GM12872 (cell line): ENCODE measurements around the gene PDE1C.

Source experiments
- TF ChIP-seq, protein P1 (sequence below): IDR thresholded peaks from 3 replicates; pipeline ENCODE4 v1.5.1; 2011; ENCODE audit warnings: low read depth, mild to moderate bottlenecking, low read length, moderate library complexity; ENCODE audit not compliant: insufficient read depth

PDE1C gene

DNA sequence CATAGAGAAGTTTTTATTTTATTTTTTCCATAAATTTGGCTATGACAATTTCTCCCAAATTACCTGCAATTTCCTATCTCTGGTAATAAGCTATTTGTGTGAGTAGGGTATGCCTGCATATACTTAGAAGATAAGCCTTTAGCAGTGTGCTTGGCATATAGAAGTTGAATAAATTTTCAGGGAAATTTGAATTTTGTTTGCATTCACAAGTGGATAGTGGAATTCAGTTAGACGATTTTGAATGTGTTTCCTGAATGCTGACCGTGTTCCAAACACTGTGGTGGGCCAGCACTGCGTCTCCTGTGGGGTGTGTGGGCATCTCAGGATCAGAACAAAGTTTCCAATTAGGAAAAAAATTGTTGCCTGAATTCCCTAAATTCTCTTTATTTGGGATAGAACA lies 283.9 kb downstream of the PDE1C start:
- TF ChIP-seq, protein P1, sequence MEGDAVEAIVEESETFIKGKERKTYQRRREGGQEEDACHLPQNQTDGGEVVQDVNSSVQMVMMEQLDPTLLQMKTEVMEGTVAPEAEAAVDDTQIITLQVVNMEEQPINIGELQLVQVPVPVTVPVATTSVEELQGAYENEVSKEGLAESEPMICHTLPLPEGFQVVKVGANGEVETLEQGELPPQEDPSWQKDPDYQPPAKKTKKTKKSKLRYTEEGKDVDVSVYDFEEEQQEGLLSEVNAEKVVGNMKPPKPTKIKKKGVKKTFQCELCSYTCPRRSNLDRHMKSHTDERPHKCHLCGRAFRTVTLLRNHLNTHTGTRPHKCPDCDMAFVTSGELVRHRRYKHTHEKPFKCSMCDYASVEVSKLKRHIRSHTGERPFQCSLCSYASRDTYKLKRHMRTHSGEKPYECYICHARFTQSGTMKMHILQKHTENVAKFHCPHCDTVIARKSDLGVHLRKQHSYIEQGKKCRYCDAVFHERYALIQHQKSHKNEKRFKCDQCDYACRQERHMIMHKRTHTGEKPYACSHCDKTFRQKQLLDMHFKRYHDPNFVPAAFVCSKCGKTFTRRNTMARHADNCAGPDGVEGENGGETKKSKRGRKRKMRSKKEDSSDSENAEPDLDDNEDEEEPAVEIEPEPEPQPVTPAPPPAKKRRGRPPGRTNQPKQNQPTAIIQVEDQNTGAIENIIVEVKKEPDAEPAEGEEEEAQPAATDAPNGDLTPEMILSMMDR = no peak

DNA sequence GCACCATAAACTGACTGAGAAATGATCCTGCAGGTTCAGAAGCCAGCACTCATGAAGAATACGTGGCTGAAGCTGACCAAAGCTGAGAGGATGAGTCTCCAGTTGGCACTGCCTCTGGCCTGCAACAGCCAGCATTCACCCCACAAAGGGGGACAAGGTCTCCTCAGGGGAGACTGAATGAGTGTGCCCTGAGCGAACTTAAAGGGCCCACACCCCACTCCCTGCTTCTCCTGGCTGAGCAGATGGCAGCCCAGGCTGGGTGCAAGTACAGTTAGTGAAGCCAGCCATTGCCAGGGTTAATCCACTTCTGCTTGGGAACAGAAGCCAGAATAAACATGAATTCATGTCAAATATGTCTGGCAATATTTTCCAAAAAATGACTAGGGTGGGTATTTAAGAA lies 285.1 kb downstream of the PDE1C start:
- TF ChIP-seq, protein P1 = no peak

DNA sequence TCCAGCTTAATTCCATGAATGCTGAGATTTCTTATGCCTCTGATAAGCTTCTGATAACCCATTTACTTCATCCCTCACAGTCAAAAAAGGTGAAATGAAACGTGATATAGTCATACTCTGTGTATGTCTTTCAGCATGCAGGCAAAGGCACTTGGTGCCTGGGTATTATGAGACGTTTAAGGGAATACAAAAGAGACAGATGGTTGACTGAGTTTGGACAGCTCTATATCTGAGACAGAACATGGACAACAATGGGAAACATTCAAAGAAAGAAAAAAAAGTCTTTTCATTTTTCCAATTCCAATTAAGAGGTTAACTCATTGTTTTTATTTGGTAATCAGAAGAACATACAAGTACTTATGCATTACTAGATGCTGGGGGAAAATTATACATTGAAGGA lies 287.0 kb downstream of the PDE1C start:
- TF ChIP-seq, protein P1 = no peak

DNA sequence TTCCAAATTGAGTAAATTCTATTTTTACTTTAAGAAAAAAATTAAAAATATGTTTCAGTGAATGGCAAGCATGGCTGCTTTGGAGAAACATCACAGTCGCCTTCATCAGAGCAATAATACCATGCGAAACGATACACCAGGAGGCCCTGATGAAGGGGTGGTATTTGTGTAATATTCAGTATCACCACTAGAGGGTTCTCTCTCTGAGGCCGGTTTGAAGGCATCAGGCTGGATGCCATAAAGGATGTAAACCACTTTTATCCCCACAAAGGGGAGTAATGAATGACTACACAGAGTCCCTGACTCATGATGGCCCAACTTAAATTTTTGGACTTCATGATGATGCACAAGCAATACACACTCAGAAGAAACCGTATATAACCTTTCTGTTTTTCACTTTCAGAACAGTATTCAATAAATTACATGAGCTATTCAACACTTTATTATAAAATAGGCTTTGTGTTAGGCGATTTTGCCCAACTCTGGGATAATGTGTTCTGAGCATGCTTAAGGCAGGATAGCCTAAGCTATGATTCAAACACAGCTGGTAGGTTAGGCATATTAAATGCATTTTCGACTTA lies 287.7 kb downstream of the PDE1C start:
- TF ChIP-seq, protein P1 = peak; percentile 81

DNA sequence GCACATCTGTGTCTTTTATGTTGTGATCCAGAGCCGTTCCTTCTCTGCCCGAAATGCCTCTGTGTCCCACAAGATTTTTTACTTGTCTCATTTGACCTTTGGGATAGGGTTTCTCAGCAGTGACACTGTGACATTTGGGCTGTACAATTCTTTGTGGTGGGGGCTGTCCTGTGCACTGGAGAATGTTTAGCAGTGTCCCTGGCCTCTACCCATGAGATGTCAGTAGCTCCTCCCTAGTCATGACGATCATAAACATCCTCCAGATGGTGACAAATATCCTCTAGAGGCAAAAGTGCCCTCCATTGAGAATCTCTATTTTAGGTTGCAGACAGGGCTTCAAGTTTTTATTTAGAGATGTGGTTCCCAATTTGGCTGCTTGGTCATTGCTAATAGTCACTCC lies 291.9 kb downstream of the PDE1C start:
- TF ChIP-seq, protein P1 = no peak

DNA sequence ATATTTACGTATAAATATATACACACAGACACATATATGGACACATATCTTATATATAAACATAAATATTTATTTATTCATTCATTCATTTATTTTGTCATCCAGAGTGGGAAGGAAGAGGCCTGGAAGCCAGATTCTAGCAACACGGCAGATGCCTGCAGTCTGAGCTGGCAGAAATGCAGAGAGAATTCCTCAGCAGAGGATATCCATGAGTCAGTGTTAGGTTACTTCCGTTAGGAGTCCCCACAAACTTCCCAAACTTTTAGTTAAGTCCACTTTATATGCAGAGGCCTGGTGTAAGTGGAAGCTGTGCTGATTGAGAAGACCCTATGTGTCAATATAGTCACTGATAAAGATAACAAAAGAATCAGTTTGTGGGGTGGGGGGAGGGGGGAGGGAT lies 293.6 kb downstream of the PDE1C start:
- TF ChIP-seq, protein P1 = no peak

DNA sequence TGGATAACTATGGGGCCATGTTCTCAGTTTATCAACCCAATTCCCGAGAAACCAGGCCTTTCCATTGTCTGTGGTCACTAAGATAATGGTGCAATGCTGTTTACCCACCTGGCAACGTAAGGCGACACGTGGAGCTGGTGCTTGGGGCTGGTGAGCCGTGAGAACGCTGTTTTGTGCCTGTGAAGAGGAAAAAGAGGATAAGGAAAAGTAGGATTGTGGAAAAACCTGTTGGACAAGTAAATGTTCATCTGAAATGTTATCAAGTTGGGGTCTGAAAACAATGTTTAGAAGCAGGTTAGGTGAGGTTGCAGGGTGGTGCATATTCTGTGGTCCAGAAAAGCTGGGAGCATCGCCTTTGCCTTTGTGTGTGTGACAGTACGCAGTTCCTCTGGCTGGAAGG lies 294.7 kb downstream of the PDE1C start:
- TF ChIP-seq, protein P1 = no peak
